SU-DHL-6 (cell line): ENCODE measurements around the gene SYT7.

ENCODE experiments used
- H2AFZ ChIP-seq: fragments of 200-600 bp; sonication (generic); 2 replicates; pipeline ENCODE4 v1.6.1; 2014; ENCODE audit warnings: low read depth, mild to moderate bottlenecking, moderate library complexity, mixed read lengths, antibody characterized with exemption, low read length; ENCODE audit not compliant: severe bottlenecking
- H3F3A ChIP-seq: fragments of 200-600 bp; shearing (Covaris generic); 2 replicates; pipeline ENCODE4 v1.6.0; 2016; ENCODE audit warnings: antibody characterized with exemption, mild to moderate bottlenecking; ENCODE audit not compliant: insufficient read depth
- H3K27ac ChIP-seq: fragments of 200-600 bp; sonication (generic); 2 replicates; pipeline ENCODE4 v1.5.1; 2016; ENCODE audit warnings: low read depth, mild to moderate bottlenecking, low read length, moderate library complexity, mixed read lengths
- H3K27me3 ChIP-seq: fragments of 200-600 bp; sonication (generic), shearing (Covaris generic); 2 replicates; pipeline ENCODE4 v1.6.0; 2014; ENCODE audit warnings: mild to moderate bottlenecking, low read length
- H3K36me3 ChIP-seq: fragments of 200-600 bp; sonication (generic); 2 replicates; pipeline ENCODE4 v1.6.1; 2014; ENCODE audit warnings: mild to moderate bottlenecking, low read length, mixed read lengths
- H3K4me2 ChIP-seq: fragments of 300-600, 200-600 bp; shearing (Covaris generic), sonication (generic); 2 replicates; pipeline ENCODE4 v1.6.0; 2014; ENCODE audit warnings: low read length, low read depth, mild to moderate bottlenecking; ENCODE audit not compliant: poor library complexity, severe bottlenecking
- H3K4me3 ChIP-seq: fragments of 200-600 bp; sonication (generic); 2 replicates; pipeline ENCODE4 v1.5.1; 2014; ENCODE audit warnings: antibody characterized with exemption, low read length, mild to moderate bottlenecking, mixed read lengths; ENCODE audit not compliant: insufficient read depth, poor library complexity, severe bottlenecking
- H3K79me2 ChIP-seq: fragments of 200-600 bp; sonication (generic); 2 replicates; pipeline ENCODE4 v1.6.1; 2014; ENCODE audit warnings: mild to moderate bottlenecking, low read length, moderate library complexity; ENCODE audit not compliant: insufficient read depth
- H3K9ac ChIP-seq: fragments of 200-600 bp; sonication (generic); 2 replicates; pipeline ENCODE4 v1.7.0; 2014; ENCODE audit warnings: mild to moderate bottlenecking, low read length
- H3K9me2 ChIP-seq: fragments of 200-600 bp; sonication (generic); replicated peaks from 2 replicates; pipeline ENCODE4 v1.6.1; 2014; ENCODE audit warnings: low read length; ENCODE audit not compliant: insufficient read depth
- H3K9me3 ChIP-seq: fragments of 200-600 bp; sonication (generic); 2 replicates; pipeline ENCODE4 v1.6.1; 2014; ENCODE audit warnings: low read length, mixed read lengths; ENCODE audit not compliant: insufficient read depth
- H4K20me1 ChIP-seq: fragments of 200-600 bp; sonication (generic); 2 replicates; pipeline ENCODE4 v1.6.1; 2014; ENCODE audit warnings: low read depth, mild to moderate bottlenecking, antibody characterized with exemption, low read length, moderate library complexity, mixed read lengths
- CTCF ChIP-seq: fragments of 200-600 bp; sonication (generic); IDR thresholded peaks from one replicate; pipeline ENCODE4 v1.5.1; 2017; ENCODE audit warnings: antibody characterized with exemption, mild to moderate bottlenecking, low read length, moderate library complexity; ENCODE audit not compliant: insufficient read depth, poor library complexity, severe bottlenecking
- EZH2phosphoT487 ChIP-seq: fragments of 200-600 bp; sonication (generic), shearing (Covaris generic); conservative IDR thresholded peaks from 2 replicates; pipeline ENCODE4 v1.6.1; 2018; ENCODE audit warnings: mild to moderate bottlenecking, antibody characterized with exemption, low read length, moderate library complexity, mixed read lengths

The SYT7 gene

GRCh38 chr11:61552108-61552635, 28.7 kb downstream of the SYT7 start:
- H3K4me2 ChIP-seq, result no peak overlapping the region
- H3K9me3 ChIP-seq, result no peaks in the 10 kb centered on the region
- no peaks in the 10 kb centered on the region for H3K27me3 ChIP-seq
- TF ChIP-seq EZH2phosphoT487, result no peak
- TF ChIP-seq CTCF, result no peak
- no peaks in the 10 kb centered on the region for H3K9me2 ChIP-seq
- H3K36me3 ChIP-seq, result no peaks in the 10 kb centered on the region
- H3K79me2 ChIP-seq, result no peaks in the 10 kb centered on the region
- no peak overlapping the region for H2AFZ ChIP-seq
- no peak overlapping the region for H3K27ac ChIP-seq
- H3F3A ChIP-seq, result no peaks in the 10 kb centered on the region
- H3K4me3 ChIP-seq, result no peak overlapping the region
- H3K9ac ChIP-seq, result no peak overlapping the region
- no peaks in the 10 kb centered on the region for H4K20me1 ChIP-seq

GRCh38 chr11:61551634-61552033, 29.2 kb downstream of the SYT7 start:
- no peaks in the 10 kb centered on the region for H3K27me3 ChIP-seq
- H3K4me2 ChIP-seq, result no peak overlapping the region
- no peaks in the 10 kb centered on the region for H3K9me2 ChIP-seq
- H4K20me1 ChIP-seq, result no peaks in the 10 kb centered on the region
- no peak overlapping the region for H3K9ac ChIP-seq
- no peaks in the 10 kb centered on the region for H3K36me3 ChIP-seq
- H2AFZ ChIP-seq, result no peak overlapping the region
- no peaks in the 10 kb centered on the region for H3K9me3 ChIP-seq
- no peaks in the 10 kb centered on the region for H3F3A ChIP-seq
- no peaks in the 10 kb centered on the region for H3K79me2 ChIP-seq
- TF ChIP-seq CTCF (no peak), EZH2phosphoT487 (no peak)
- no peak overlapping the region for H3K4me3 ChIP-seq
- no peak overlapping the region for H3K27ac ChIP-seq

GRCh38 chr11:61550665-61551227, 30.1 kb downstream of the SYT7 start:
- H3K9me2 ChIP-seq, result no peaks in the 10 kb centered on the region
- H3K27me3 ChIP-seq, result no peaks in the 10 kb centered on the region
- H3K4me3 ChIP-seq, result no peak overlapping the region
- no peak overlapping the region for H2AFZ ChIP-seq
- H3K9ac ChIP-seq, result no peak overlapping the region
- H3K79me2 ChIP-seq, result no peaks in the 10 kb centered on the region
- H4K20me1 ChIP-seq, result no peaks in the 10 kb centered on the region
- TF ChIP-seq CTCF, result no peak
- no peak for TF ChIP-seq EZH2phosphoT487
- H3K9me3 ChIP-seq, result no peaks in the 10 kb centered on the region
- no peak overlapping the region for H3K27ac ChIP-seq
- no peaks in the 10 kb centered on the region for H3F3A ChIP-seq
- H3K4me2 ChIP-seq, result no peak overlapping the region
- no peaks in the 10 kb centered on the region for H3K36me3 ChIP-seq
